ENCODE results near the gene PLD4.
"Not testable (repeated sequence)": the region's sequence is repeated elsewhere in the genome, so short reads cannot be mapped to it uniquely, and the experiment has no call there.

The PLD4 gene

GRCh38 chr14:104882991-104883660 lies 41.6 kb upstream of the PLD4 start:
- Mint-ChIP-seq H3K27me3 (no peaks in the 10 kb centered on the region), H3K36me3 (no peaks in the 10 kb centered on the region), H3K9me3 (ENCODE audit: low read depth) (no peaks in the 10 kb centered on the region)

GRCh38 chr14:104883681-104884361 lies 40.9 kb upstream of the PLD4 start:
- no peaks in the 10 kb centered on the region for H3K36me3 Mint-ChIP-seq
- H3K4me1 Mint-ChIP-seq (ENCODE audit: low read depth): no peaks in the 10 kb centered on the region
- H3K27ac Mint-ChIP-seq: no peak overlapping the region
- no peak overlapping the region for H3K4me3 Mint-ChIP-seq
- H3K9me3 Mint-ChIP-seq (ENCODE audit: low read depth): no peaks in the 10 kb centered on the region
- no peaks in the 10 kb centered on the region for H3K27me3 Mint-ChIP-seq

More at GRCh38 chr14:104882991-104883660, 41.6 kb upstream of the PLD4 start:
- Mint-ChIP-seq H3K4me1 (ENCODE audit: low read depth) (no peaks in the 10 kb centered on the region), H3K27ac (no peak overlapping the region), H3K4me3 (no peak overlapping the region)

GRCh38 chr14:104884381-104884780 lies 40.3 kb upstream of the PLD4 start:
- not testable (repeated sequence) for H3K36me3 Mint-ChIP-seq; H3K4me1 Mint-ChIP-seq (ENCODE audit: low read depth); H3K4me3 Mint-ChIP-seq; H3K9me3 Mint-ChIP-seq (ENCODE audit: low read depth); H3K27me3 Mint-ChIP-seq; H3K27ac Mint-ChIP-seq

GRCh38 chr14:104885031-104885972 lies 39.4 kb upstream of the PLD4 start:
- Mint-ChIP-seq H3K36me3 (no peaks in the 10 kb centered on the region), H3K27me3 (no peaks in the 10 kb centered on the region), H3K27ac (no peak overlapping the region), H3K4me1 (ENCODE audit: low read depth) (no peaks in the 10 kb centered on the region), H3K4me3 (no peak overlapping the region), H3K9me3 (ENCODE audit: low read depth) (no peaks in the 10 kb centered on the region)

- H3K9me3 Mint-ChIP-seq (ENCODE audit: low read depth): no peaks in the 10 kb centered on the region
- no peak overlapping the region for H3K27ac Mint-ChIP-seq
- no peaks in the 10 kb centered on the region for H3K36me3 Mint-ChIP-seq
- H3K27me3 Mint-ChIP-seq: no peaks in the 10 kb centered on the region
- H3K4me1 Mint-ChIP-seq (ENCODE audit: low read depth): no peaks in the 10 kb centered on the region
- H3K4me3 Mint-ChIP-seq: no peak overlapping the region
These were observed 38.5 kb upstream of the PLD4 start for GRCh38 chr14:104885973-104886689.

- Mint-ChIP-seq H3K4me3 (no peak overlapping the region), H3K9me3 (ENCODE audit: low read depth) (no peaks in the 10 kb centered on the region), H3K36me3 (no peaks in the 10 kb centered on the region), H3K27ac (no peak overlapping the region), H3K27me3 (no peaks in the 10 kb centered on the region), H3K4me1 (ENCODE audit: low read depth) (no peaks in the 10 kb centered on the region)
These were observed 37.7 kb upstream of the PLD4 start for GRCh38 chr14:104886690-104887622.

GRCh38 chr14:104887623-104888488 lies 36.8 kb upstream of the PLD4 start:
- Mint-ChIP-seq H3K9me3 (ENCODE audit: low read depth) (no peaks in the 10 kb centered on the region), H3K4me3 (no peak overlapping the region), H3K27ac (no peak overlapping the region), H3K4me1 (ENCODE audit: low read depth) (no peaks in the 10 kb centered on the region), H3K36me3 (no peaks in the 10 kb centered on the region), H3K27me3 (no peaks in the 10 kb centered on the region)

GRCh38 chr14:104888489-104889374 lies 35.9 kb upstream of the PLD4 start:
- Mint-ChIP-seq H3K9me3 (ENCODE audit: low read depth) (no peaks in the 10 kb centered on the region), H3K27me3 (no peaks in the 10 kb centered on the region), H3K4me3 (no peak overlapping the region), H3K27ac (no peak overlapping the region), H3K4me1 (ENCODE audit: low read depth) (no peaks in the 10 kb centered on the region), H3K36me3 (no peaks in the 10 kb centered on the region)

GRCh38 chr14:104889375-104889757 lies 35.3 kb upstream of the PLD4 start:
- Mint-ChIP-seq H3K27me3 (no peaks in the 10 kb centered on the region), H3K27ac (no peak overlapping the region), H3K36me3 (no peaks in the 10 kb centered on the region), H3K9me3 (ENCODE audit: low read depth) (no peaks in the 10 kb centered on the region), H3K4me3 (no peak overlapping the region), H3K4me1 (ENCODE audit: low read depth) (no peaks in the 10 kb centered on the region)

- H3K4me1 Mint-ChIP-seq (ENCODE audit: low read depth); H3K4me3 Mint-ChIP-seq; H3K27me3 Mint-ChIP-seq; H3K9me3 Mint-ChIP-seq (ENCODE audit: low read depth); H3K27ac Mint-ChIP-seq; H3K36me3 Mint-ChIP-seq: not testable (repeated sequence)
These were observed 34.4 kb upstream of the PLD4 start for GRCh38 chr14:104890292-104890691.

- no peaks in the 10 kb centered on the region for H3K9me3 Mint-ChIP-seq (ENCODE audit: low read depth)
- H3K4me1 Mint-ChIP-seq (ENCODE audit: low read depth): no peaks in the 10 kb centered on the region
- no peak overlapping the region for H3K27ac Mint-ChIP-seq
- H3K36me3 Mint-ChIP-seq: no peaks in the 10 kb centered on the region
- H3K4me3 Mint-ChIP-seq: no peak overlapping the region
- no peaks in the 10 kb centered on the region for H3K27me3 Mint-ChIP-seq
These were observed 33.5 kb upstream of the PLD4 start for GRCh38 chr14:104891121-104891551.

- Mint-ChIP-seq H3K4me1 (ENCODE audit: low read depth) (no peaks in the 10 kb centered on the region), H3K4me3 (no peak overlapping the region), H3K27ac (no peak overlapping the region), H3K27me3 (no peaks in the 10 kb centered on the region), H3K36me3 (no peaks in the 10 kb centered on the region), H3K9me3 (ENCODE audit: low read depth) (no peaks in the 10 kb centered on the region)
These were observed 32.8 kb upstream of the PLD4 start for GRCh38 chr14:104891664-104892530.

All from activated naive CD8-positive, alpha-beta T cell (primary cell).